SH-SY5Y (cell line): Measurements from ENCODE around the gene LRIG2.

Source experiments
- GATA2 ChIP-seq: IDR thresholded peaks from 2 replicates; pipeline ENCODE4 v1.6.1; 2011; ENCODE audit warnings: mild to moderate bottlenecking, low read depth, low read length
- GATA3 ChIP-seq: IDR thresholded peaks from 2 replicates; pipeline ENCODE4 v1.6.1; 2011; ENCODE audit warnings: low read depth, mild to moderate bottlenecking, low read length, moderate library complexity

DNA sequence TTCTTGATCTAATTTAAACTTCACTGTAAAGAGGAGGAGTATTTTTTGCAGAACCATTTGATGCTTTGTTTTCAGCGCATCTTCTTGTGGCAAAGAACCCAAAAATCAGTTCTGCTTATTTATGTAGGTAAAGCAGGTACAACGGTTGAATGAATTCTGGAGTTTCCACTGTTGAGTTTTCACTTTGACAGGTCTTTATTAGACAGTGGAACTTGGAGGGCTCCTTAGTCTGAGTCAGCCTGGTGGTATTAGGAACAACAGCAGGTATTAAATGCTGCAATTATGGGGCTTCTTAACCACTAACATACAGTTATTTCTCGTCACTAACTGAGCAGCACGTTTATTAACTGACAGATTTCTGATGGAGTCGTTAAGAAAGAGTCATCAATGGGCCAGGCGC is 1.2 kb downstream of the LRIG2 start:
- TF ChIP-seq GATA2, result no peak
- TF ChIP-seq GATA3, result no peak
